GM18867 (cell line): Measurements from ENCODE around the gene TRAPPC14.

Experiments used
- ATAC-seq: cut with Tn5 transposase; IDR thresholded peaks from one replicate; pipeline ENCODE4 v1.9.1; 2021; ENCODE audit warnings: mild to moderate bottlenecking, moderate library complexity; ENCODE audit not compliant: unreplicated experiment

Gene TRAPPC14

GRCh38 chr7:100173806-100174495 lies 15.4 kb upstream of the TRAPPC14 start:
- ATAC-seq, result no peak

GRCh38 chr7:100171840-100172239 lies 13.3 kb upstream of the TRAPPC14 start:
- ATAC-seq, result no peak

- no peak for ATAC-seq
Observed at GRCh38 chr7:100171087-100171681, 12.7 kb upstream of the TRAPPC14 start.

- ATAC-seq, result no peak
Observed at GRCh38 chr7:100170101-100170897, 11.8 kb upstream of the TRAPPC14 start.

- no peak for ATAC-seq
Observed at GRCh38 chr7:100169147-100169850, 10.8 kb upstream of the TRAPPC14 start.

- ATAC-seq, result no peak
Observed at GRCh38 chr7:100167912-100168323, 9.4 kb upstream of the TRAPPC14 start.

- no peak for ATAC-seq
Observed at GRCh38 chr7:100166970-100167911, 8.7 kb upstream of the TRAPPC14 start.

GRCh38 chr7:100166317-100166940 lies 7.9 kb upstream of the TRAPPC14 start:
- no peak for ATAC-seq

- ATAC-seq, result no peak
Observed at GRCh38 chr7:100163871-100164270, 5.3 kb upstream of the TRAPPC14 start.

GRCh38 chr7:100163006-100163531 lies 4.5 kb upstream of the TRAPPC14 start:
- no peak for ATAC-seq

GRCh38 chr7:100160067-100160466 lies 1.5 kb upstream of the TRAPPC14 start:
- ATAC-seq, result no peak

- ATAC-seq, result no peak
Observed at GRCh38 chr7:100159099-100159623, 638 bp upstream of the TRAPPC14 start.

GRCh38 chr7:100157334-100158228 lies 942 bp downstream of the TRAPPC14 start:
- ATAC-seq, result no peak

GRCh38 chr7:100157069-100157333 lies 1.5 kb downstream of the TRAPPC14 start:
- ATAC-seq, result no peak

- ATAC-seq, result no peak
Observed at GRCh38 chr7:100156331-100157068, 2.0 kb downstream of the TRAPPC14 start.

GRCh38 chr7:100155553-100156317 lies 2.8 kb downstream of the TRAPPC14 start:
- no peak for ATAC-seq
